Tibial nerve (tissue), 4 donors: ENCODE measurements around the gene PTGES3. TPM values are rescaled to one million over a fixed set of nuclear protein-coding genes. Genes with fewer than 3 reads are reported as not detected.
"Not testable (repeated sequence)": the region's sequence is repeated elsewhere in the genome, so short reads cannot be mapped to it uniquely, and the experiment has no call there.

ENCODE experiments used
- DNase-seq, 2 donors: peaks; one replicate each; pipeline ENCODE4 v3.0.0-alpha.2; 2019; ENCODE audit warnings: low spot score in 2 of 2
- H3K27ac ChIP-seq, 4 donors: fragments of 200-600 bp; sonication (generic) in 3 of 4; one replicate each; pipeline ENCODE4 v1.5.1; 2017 to 2019; ENCODE audit warnings: mild to moderate bottlenecking in 1 of 4
- H3K27me3 ChIP-seq, 2 donors: fragments of 200-600 bp; sonication (generic) in 1 of 2; one replicate each; pipeline versions ENCODE4 v1.5.1 to v1.6.0; 2017 to 2019
- H3K36me3 ChIP-seq, 3 donors: fragments of 200-600 bp; sonication (generic); one replicate each; pipeline ENCODE4 v1.5.1; 2018 to 2019
- H3K4me1 ChIP-seq, 4 donors: fragments of 200-600 bp; sonication (generic) in 3 of 4; one replicate each; pipeline ENCODE4 v1.5.1; 2017 to 2019
- H3K4me3 ChIP-seq, 4 donors: fragments of 200-600 bp; sonication (generic) in 3 of 4; one replicate each; pipeline ENCODE4 v1.5.1; 2017 to 2019; ENCODE audit warnings: mild to moderate bottlenecking in 1 of 4, moderate library complexity in 1 of 4
- H3K9me3 ChIP-seq, 4 donors: fragments of 200-600 bp; sonication (generic) in 3 of 4; one replicate each; pipeline ENCODE4 v1.5.1; 2017 to 2019
- EP300 ChIP-seq, 2 donors: sonication (generic); formaldehyde crosslinking; IDR thresholded peaks; one replicate each; pipeline ENCODE4 v1.6.1; 2017; ENCODE audit warnings: antibody characterized with exemption in 2 of 2, mild to moderate bottlenecking in 1 of 2
- POLR2A ChIP-seq, 2 donors: fragments of 450-650 bp; IDR thresholded peaks; one replicate each; pipeline ENCODE4 v1.6.1; 2017; ENCODE audit warnings: antibody characterized with exemption in 2 of 2, mild to moderate bottlenecking in 2 of 2, moderate library complexity in 2 of 2
- WGBS, 2 donors: methylation state at CpG; one replicate each; pipeline ENCODE4 v1.1.5; 2018; 5-methylcytosine and 5-hydroxymethylcytosine counted together
- total RNA-seq, 4 donors: library from RNA; depleted of rRNA; stranded (reverse); fragments of >200 nt; gene quantifications; one replicate each; pipeline ENCODE4 v1.1.0, GENCODE V29; 2016
- TF ChIP-seq, protein P1 (sequence below), 5 experiments: fragments of 200-600 bp in 3 of 5; fragments of 450-650 bp in 2 of 5; sonication (generic) in 3 of 5; IDR thresholded peaks; one replicate each; pipeline ENCODE4 v1.5.1; 2016 to 2019; ENCODE audit warnings: antibody characterized with exemption in 5 of 5, mild to moderate bottlenecking in 3 of 5, moderate library complexity in 2 of 5

Gene PTGES3, protein sequence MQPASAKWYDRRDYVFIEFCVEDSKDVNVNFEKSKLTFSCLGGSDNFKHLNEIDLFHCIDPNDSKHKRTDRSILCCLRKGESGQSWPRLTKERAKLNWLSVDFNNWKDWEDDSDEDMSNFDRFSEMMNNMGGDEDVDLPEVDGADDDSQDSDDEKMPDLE
- total RNA-seq: 10 to 100 TPM; 71.0 to 84.0 (median 77.2) TPM

DNA sequence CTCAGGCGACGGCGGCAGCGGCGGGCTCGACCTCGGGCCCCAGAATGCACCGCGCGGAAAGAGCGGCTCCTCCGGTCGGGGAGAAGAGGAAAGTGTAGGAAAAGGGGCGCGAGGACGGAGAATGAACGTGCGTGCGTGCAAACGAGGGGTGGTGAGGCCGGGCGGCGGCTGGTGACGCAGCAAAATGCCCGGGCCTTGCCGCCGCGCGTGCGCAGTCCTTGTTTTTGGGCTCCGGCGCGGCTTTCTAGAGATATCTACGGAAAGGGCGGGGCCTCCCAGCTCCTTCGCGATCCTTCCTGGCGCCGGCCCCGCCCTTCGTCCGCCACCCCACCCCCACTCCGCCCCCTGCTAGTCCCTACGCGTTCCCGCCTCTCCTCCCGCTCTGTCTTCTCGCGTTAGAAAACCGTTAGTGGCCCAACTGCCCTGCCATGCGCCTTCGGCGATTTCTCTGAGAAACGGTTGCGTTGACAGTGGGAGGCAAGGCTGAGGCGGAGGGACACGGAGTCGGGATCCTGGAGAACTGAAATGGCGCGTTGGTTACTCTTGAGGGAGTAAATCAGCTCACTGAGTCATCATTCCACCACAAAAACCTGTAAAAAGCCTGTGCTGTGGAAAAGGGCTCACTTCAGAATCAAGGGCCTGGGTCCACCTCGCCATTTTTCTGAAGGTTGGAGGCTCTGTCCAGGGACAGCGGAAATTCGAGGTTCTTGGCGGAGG, at the start of gene PTGES3:
Gene PTGES3 (minus strand): TSS at position 156 of the 717 bp plus-strand sequence. CDS start 285 bp downstream, outside the sequence.
- Histone ChIP-seq H3K9me3 (no peaks in the 10 kb centered on the region), H3K27me3 (no peaks in the 10 kb centered on the region), H3K4me3 (peak within 1 kb of the TSS; percentile 82 to 95 (median 85)), H3K36me3 (no peaks in the 10 kb centered on the region), H3K27ac (peak within 1 kb of the TSS; percentile 97 to 100 (median 100)), H3K4me1 (peaks cover 0 to 39% (median 12%) of the 10 kb centered on the region in 4 donors)
- WGBS, 2 donors: 0% methylated on average over 56 to 64 of the region's 64 CpGs
- peak; percentile 99 to 100 for TF ChIP-seq EP300 (IDR thresholded peaks at IDR 0.05)
- TF ChIP-seq, protein P1, sequence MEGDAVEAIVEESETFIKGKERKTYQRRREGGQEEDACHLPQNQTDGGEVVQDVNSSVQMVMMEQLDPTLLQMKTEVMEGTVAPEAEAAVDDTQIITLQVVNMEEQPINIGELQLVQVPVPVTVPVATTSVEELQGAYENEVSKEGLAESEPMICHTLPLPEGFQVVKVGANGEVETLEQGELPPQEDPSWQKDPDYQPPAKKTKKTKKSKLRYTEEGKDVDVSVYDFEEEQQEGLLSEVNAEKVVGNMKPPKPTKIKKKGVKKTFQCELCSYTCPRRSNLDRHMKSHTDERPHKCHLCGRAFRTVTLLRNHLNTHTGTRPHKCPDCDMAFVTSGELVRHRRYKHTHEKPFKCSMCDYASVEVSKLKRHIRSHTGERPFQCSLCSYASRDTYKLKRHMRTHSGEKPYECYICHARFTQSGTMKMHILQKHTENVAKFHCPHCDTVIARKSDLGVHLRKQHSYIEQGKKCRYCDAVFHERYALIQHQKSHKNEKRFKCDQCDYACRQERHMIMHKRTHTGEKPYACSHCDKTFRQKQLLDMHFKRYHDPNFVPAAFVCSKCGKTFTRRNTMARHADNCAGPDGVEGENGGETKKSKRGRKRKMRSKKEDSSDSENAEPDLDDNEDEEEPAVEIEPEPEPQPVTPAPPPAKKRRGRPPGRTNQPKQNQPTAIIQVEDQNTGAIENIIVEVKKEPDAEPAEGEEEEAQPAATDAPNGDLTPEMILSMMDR (IDR thresholded peaks at IDR 0.05): peak in 1 of 5 experiments; percentile 33
- peak; percentile 98 for TF ChIP-seq POLR2A (IDR thresholded peaks at IDR 0.05)
- peak; percentile 96 for DNase-seq

DNA sequence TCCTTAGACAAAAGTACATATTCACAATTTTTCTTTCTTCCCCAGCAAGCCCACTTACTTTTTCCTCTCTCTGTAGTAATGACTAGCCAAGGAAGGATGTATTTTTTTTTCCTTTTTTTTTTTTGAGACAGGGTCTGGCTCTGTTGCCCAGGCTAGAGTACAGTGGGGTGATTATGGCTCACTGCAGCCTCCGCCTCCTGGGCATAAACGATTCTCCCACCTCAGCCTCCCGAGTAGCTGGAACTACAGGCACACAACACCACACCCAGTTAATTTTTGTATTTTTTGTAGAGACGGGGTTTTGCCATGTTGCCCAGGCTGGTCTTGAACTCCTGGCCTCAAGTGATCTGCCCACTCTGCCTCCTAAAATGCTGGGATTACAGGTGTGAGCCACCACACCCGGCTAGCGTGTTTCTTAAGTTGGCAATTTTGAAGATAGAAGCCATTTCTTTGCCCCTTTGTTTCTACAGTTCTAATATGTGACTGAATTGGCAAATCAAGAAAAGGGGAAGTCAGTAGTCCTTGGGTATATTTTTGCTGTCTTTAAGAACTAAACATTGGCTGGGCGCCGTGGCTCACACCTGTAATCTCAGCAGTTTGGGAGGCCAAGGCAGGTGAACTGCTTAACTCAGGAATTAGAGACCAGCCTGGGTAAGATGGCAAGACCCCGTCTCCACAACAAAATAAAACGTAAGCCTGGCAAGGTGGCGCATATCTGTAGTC, 40.2 kb upstream of the PTGES3 start:
- H3K36me3 ChIP-seq: peaks cover 0 to 39% (median under 1%) of the 10 kb centered on the region in 3 donors
- TF ChIP-seq, protein P1 (IDR thresholded peaks at IDR 0.05): no peak
- TF ChIP-seq POLR2A (IDR thresholded peaks at IDR 0.05) (no peak), EP300 (IDR thresholded peaks at IDR 0.05) (no peak)
- no peak overlapping the region for H3K27ac ChIP-seq
- 93 to 95% methylated on average over 11 of the region's 11 CpGs for WGBS, 2 donors
- H3K4me1 ChIP-seq: peaks cover 0 to 12% (median 7%) of the 10 kb centered on the region in 4 donors
- no peaks in the 10 kb centered on the region for H3K9me3 ChIP-seq
- H3K4me3 ChIP-seq: no peak overlapping the region
- H3K27me3 ChIP-seq: no peaks in the 10 kb centered on the region
- DNase-seq: no peak

DNA sequence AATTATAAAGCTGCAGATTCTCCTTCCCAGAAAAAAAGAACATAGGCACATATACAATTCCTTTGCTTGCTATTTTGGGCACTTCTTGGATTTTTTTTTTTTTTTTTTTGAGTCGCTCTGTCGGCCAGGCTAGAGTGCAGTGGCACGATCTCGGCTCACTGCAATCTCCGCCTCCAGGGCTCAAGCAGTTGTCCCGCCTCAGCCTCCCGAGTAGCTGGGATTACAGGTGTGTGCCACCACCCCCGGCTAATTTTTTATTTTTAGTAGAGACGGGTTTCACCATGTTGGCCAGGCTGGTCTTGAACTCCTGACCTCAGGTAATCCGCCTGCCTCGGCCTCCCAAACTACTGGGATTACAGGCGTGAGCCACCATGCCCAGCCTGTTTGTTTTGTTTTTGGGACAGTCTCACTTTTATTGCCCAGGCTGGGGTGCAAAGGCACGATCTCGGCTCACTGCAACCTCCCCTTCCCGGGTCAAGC, 38.2 kb upstream of the PTGES3 start:
- not testable (repeated sequence) for H3K27me3 ChIP-seq, DNase-seq, H3K9me3 ChIP-seq
- Histone ChIP-seq H3K4me3 (peak overlapping the region in 1 of 4 donors; percentile 85), H3K4me1 (peaks cover 0 to 33% (median 28%) of the 10 kb centered on the region in 4 donors), H3K36me3 (peaks cover 0 to 28% (median 0%) of the 10 kb centered on the region in 3 donors), H3K27ac (peak overlapping the region; percentile 80 to 97 (median 92))
- 87 to 91% methylated on average over 15 of the region's 15 CpGs for WGBS, 2 donors

DNA sequence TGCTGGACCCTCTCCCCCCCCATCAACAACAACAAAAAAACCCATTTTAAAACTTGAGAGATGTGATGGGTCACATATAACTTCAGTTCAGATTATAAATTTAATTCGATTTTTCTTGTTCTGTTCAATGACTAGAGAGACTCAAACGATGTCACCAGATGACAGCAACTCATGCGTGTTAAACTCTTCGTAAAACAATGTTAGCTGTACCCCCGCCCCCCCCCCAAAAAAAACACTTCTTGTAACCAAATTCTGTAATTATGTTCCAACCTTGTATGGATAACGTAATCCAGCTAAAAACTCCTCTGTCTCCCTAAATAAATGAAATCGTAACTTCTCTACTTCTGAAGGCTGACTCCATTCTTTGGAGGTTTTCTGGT, 37.6 kb upstream of the PTGES3 start:
- Histone ChIP-seq H3K27ac (peak overlapping the region; percentile 80 to 97 (median 92)), H3K27me3 (no peaks in the 10 kb centered on the region), H3K4me3 (peak overlapping the region; percentile 65 to 95 (median 76)), H3K4me1 (peaks cover 0 to 38% (median 33%) of the 10 kb centered on the region in 4 donors), H3K36me3 (peaks cover 0 to 28% (median 0%) of the 10 kb centered on the region in 3 donors), H3K9me3 (no peaks in the 10 kb centered on the region)
- TF ChIP-seq POLR2A (IDR thresholded peaks at IDR 0.05): no peak
- 23 to 26% methylated on average over 7 of the region's 7 CpGs for WGBS, 2 donors
- DNase-seq: no peak

DNA sequence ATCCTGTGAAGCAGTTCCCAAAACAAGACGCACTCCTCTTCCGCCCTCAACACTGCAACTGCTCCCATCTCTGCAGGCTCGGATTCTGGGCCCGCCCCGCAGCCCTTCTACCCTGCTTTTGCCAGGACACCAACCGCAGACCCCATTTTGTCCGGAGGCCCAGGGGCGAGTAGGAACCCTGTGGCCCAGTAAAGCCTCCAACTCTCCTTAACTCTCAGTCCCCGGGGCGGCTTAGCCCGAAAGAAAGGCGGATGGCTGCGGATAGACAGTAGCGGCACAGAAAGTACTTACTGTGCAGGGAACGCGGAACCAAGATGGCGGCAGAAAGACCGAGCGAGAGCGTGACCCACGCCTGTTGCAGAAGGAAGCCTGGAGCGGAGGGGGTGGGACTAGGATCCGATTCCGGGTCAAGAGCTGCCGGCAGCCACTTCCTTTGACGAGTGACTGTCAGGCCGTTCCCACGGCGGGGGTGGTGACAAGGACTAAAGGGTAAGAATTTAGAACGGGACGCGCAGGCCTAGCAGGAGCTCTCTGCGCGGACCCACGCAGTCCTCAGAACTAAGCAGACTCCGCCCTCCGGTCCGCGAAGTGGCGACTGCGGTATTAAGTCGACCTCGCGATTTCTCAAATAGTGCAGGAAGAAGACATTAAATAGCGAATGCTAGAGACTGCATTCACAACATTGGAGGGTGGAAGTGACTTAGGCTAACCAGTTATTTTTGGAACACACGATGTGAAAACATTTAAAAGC, 37.1 kb upstream of the PTGES3 start, which contains the start of gene NACA:
Gene NACA (minus strand): TSS at position 328 of the 751 bp plus-strand sequence. CDS start 778 bp downstream, outside the sequence.
- no peaks in the 10 kb centered on the region for H3K9me3 ChIP-seq
- H3K36me3 ChIP-seq: peaks cover 0 to 28% (median 0%) of the 10 kb centered on the region in 3 donors
- peaks cover 0 to 44% (median 39%) of the 10 kb centered on the region in 4 donors for H3K4me1 ChIP-seq
- DNase-seq: peak; percentile 96 to 97
- H3K27me3 ChIP-seq: no peaks in the 10 kb centered on the region
- peak within 1 kb of the TSS; percentile 80 to 97 (median 92) for H3K27ac ChIP-seq
- H3K4me3 ChIP-seq: peak within 1 kb of the TSS; percentile 65 to 95 (median 76)
- TF ChIP-seq POLR2A (IDR thresholded peaks at IDR 0.05): peak; percentile 97 to 98
- TF ChIP-seq, protein P1 (IDR thresholded peaks at IDR 0.05): peak in 2 of 5 experiments; percentile 33 to 49
- TF ChIP-seq EP300 (IDR thresholded peaks at IDR 0.05): peak; percentile 81 to 100
- 0 to 1% methylated on average over 45 to 46 of the region's 46 CpGs for WGBS, 2 donors
